ENCODE measurements around the gene GRIK3. TPM values are rescaled to one million over a fixed set of nuclear protein-coding genes. Genes with fewer than 3 reads are reported as not detected.

The GRIK3 gene
- total and polyA plus RNA-seq, 2 of the 8 experiments (the other 6 are each of a cell fraction or from before 2014, with no cell fraction given), result 2.1 to 3.4 TPM

- TF ChIP-seq CHD7 (IDR thresholded peaks at IDR 0.05; ENCODE audit: insufficient replicate concordance, low read length), result no peak
Measured at GRCh38 chr1:37056325-37056724, 22.0 kb upstream of the GRIK3 start (continued).
